Measurements from ENCODE around the gene NUPR1.

The NUPR1 gene

GRCh38 chr16:28572696-28573510, 34.1 kb upstream of the NUPR1 start:
- no peak overlapping the region for H2AFZ ChIP-seq (ENCODE audit: insufficient read depth, low read length, poor library complexity)

GRCh38 chr16:28569968-28570752, 31.4 kb upstream of the NUPR1 start:
- H3K9ac ChIP-seq (ENCODE audit: low read length) = peak overlapping the region; percentile 42
- no peak overlapping the region for H2AFZ ChIP-seq (ENCODE audit: insufficient read depth, low read length, poor library complexity)
- H2AK5ac ChIP-seq (ENCODE audit: low read length) = no peak overlapping the region
- no peak overlapping the region for H2BK120ac ChIP-seq (ENCODE audit: insufficient read depth, low read length, poor library complexity)
- peak overlapping the region; percentile 60 for H3K4me3 ChIP-seq (ENCODE audit: low read depth, low read length)
- no peak overlapping the region for H4K8ac ChIP-seq (ENCODE audit: low read depth, low read length)
- H3K36me3 ChIP-seq (ENCODE audit: control insufficient read depth in 1 of 2, insufficient read depth in 2 of 2, low read length in 2 of 2) = no peaks in the 10 kb centered on the region
- no peaks in the 10 kb centered on the region for H3K79me1 ChIP-seq (ENCODE audit: low read length)
- no peak overlapping the region for H3K18ac ChIP-seq (ENCODE audit: low read length)
- no peak overlapping the region for H4K91ac ChIP-seq (ENCODE audit: low read depth, low read length)
- H2BK12ac ChIP-seq (ENCODE audit: low read length) = no peak overlapping the region
- H3K27me3 ChIP-seq (ENCODE audit: insufficient read depth, low read length) = no peaks in the 10 kb centered on the region
- no peak overlapping the region for H3K14ac ChIP-seq (ENCODE audit: low read length)
- H3K4me2 ChIP-seq (ENCODE audit: low read length) = no peak overlapping the region
- no peak overlapping the region for H3K27ac ChIP-seq (ENCODE audit: low read depth, low read length)
- no peak overlapping the region for H3K23ac ChIP-seq (ENCODE audit: low read length)
- WGBS (ENCODE audit: extremely low coverage, insufficient coverage, insufficient read length) = no CpG with 5 or more reads among the region's 4 CpGs
- H4K12ac ChIP-seq (ENCODE audit: low read depth, low read length) = no peak overlapping the region
- H3K4ac ChIP-seq (ENCODE audit: low read depth, low read length) = no peak overlapping the region
- H3K9me3 ChIP-seq (ENCODE audit: insufficient read depth, low read depth, low read length) = peaks cover 3% of the 10 kb centered on the region
- no peak overlapping the region for H2BK5ac ChIP-seq (ENCODE audit: low read depth, low read length, poor library complexity)
- H3K4me1 ChIP-seq (ENCODE audit: control insufficient read depth in 1 of 2, insufficient read depth in 2 of 2, low read length in 2 of 2) = peaks cover 0 to 8% of the 10 kb centered on the region in 2 experiments
- no peaks in the 10 kb centered on the region for H3K79me2 ChIP-seq (ENCODE audit: control insufficient read depth, insufficient read depth, low read length, poor library complexity)
- DNase-seq = no peak

More at GRCh38 chr16:28572696-28573510, 34.1 kb upstream of the NUPR1 start:
- no peak overlapping the region for H3K18ac ChIP-seq (ENCODE audit: low read length)
- no peaks in the 10 kb centered on the region for H3K36me3 ChIP-seq (ENCODE audit: control insufficient read depth in 1 of 2, insufficient read depth in 2 of 2, low read length in 2 of 2)
- no peak overlapping the region for H3K27ac ChIP-seq (ENCODE audit: low read depth, low read length)
- no peaks in the 10 kb centered on the region for H3K79me1 ChIP-seq (ENCODE audit: low read length)
- no peak overlapping the region for H2BK5ac ChIP-seq (ENCODE audit: low read depth, low read length, poor library complexity)
- no peak overlapping the region for H4K91ac ChIP-seq (ENCODE audit: low read depth, low read length)
- H3K4ac ChIP-seq (ENCODE audit: low read depth, low read length) = no peak overlapping the region
- no peak overlapping the region for H3K4me2 ChIP-seq (ENCODE audit: low read length)
- peak overlapping the region; percentile 31 for H4K12ac ChIP-seq (ENCODE audit: low read depth, low read length)
- H3K14ac ChIP-seq (ENCODE audit: low read length) = no peak overlapping the region
- H3K4me3 ChIP-seq (ENCODE audit: low read depth, low read length) = no peak overlapping the region
- no peaks in the 10 kb centered on the region for H3K27me3 ChIP-seq (ENCODE audit: insufficient read depth, low read length)
- H3K9me3 ChIP-seq (ENCODE audit: insufficient read depth, low read depth, low read length) = peaks cover 3% of the 10 kb centered on the region
- no peak overlapping the region for H2BK120ac ChIP-seq (ENCODE audit: insufficient read depth, low read length, poor library complexity)
- H3K4me1 ChIP-seq (ENCODE audit: control insufficient read depth in 1 of 2, insufficient read depth in 2 of 2, low read length in 2 of 2) = peaks cover 0 to 8% of the 10 kb centered on the region in 2 experiments
- no peak overlapping the region for H3K23ac ChIP-seq (ENCODE audit: low read length)
- H2AK5ac ChIP-seq (ENCODE audit: low read length) = no peak overlapping the region
- no peaks in the 10 kb centered on the region for H3K79me2 ChIP-seq (ENCODE audit: control insufficient read depth, insufficient read depth, low read length, poor library complexity)
- H3K9ac ChIP-seq (ENCODE audit: low read length) = no peak overlapping the region
- WGBS (ENCODE audit: extremely low coverage, insufficient coverage, insufficient read length) = no CpG with 5 or more reads among the region's 15 CpGs
- no peak overlapping the region for H4K8ac ChIP-seq (ENCODE audit: low read depth, low read length)
- DNase-seq = no peak
- no peak overlapping the region for H2BK12ac ChIP-seq (ENCODE audit: low read length)

GRCh38 chr16:28569021-28569420, 30.2 kb upstream of the NUPR1 start:
- Histone ChIP-seq H2BK120ac (ENCODE audit: insufficient read depth, low read length, poor library complexity) (no peak overlapping the region), H4K8ac (ENCODE audit: low read depth, low read length) (no peak overlapping the region), H3K27ac (ENCODE audit: low read depth, low read length) (no peak overlapping the region), H3K9ac (ENCODE audit: low read length) (no peak overlapping the region), H3K79me2 (ENCODE audit: control insufficient read depth, insufficient read depth, low read length, poor library complexity) (no peaks in the 10 kb centered on the region), H4K91ac (ENCODE audit: low read depth, low read length) (no peak overlapping the region), H3K14ac (ENCODE audit: low read length) (no peak overlapping the region), H3K4me1 (ENCODE audit: control insufficient read depth in 1 of 2, insufficient read depth in 2 of 2, low read length in 2 of 2) (peaks cover 0 to 8% of the 10 kb centered on the region in 2 experiments), H3K18ac (ENCODE audit: low read length) (no peak overlapping the region), H2BK5ac (ENCODE audit: low read depth, low read length, poor library complexity) (no peak overlapping the region), H2AK5ac (ENCODE audit: low read length) (no peak overlapping the region), H3K4ac (ENCODE audit: low read depth, low read length) (no peak overlapping the region), H3K4me2 (ENCODE audit: low read length) (no peak overlapping the region), H3K4me3 (ENCODE audit: low read depth, low read length) (no peak overlapping the region), H2AFZ (ENCODE audit: insufficient read depth, low read length, poor library complexity) (no peak overlapping the region), H3K27me3 (ENCODE audit: insufficient read depth, low read length) (no peaks in the 10 kb centered on the region), H3K23ac (ENCODE audit: low read length) (no peak overlapping the region), H2BK12ac (ENCODE audit: low read length) (no peak overlapping the region), H3K79me1 (ENCODE audit: low read length) (no peaks in the 10 kb centered on the region), H4K12ac (ENCODE audit: low read depth, low read length) (no peak overlapping the region), H3K36me3 (ENCODE audit: control insufficient read depth in 1 of 2, insufficient read depth in 2 of 2, low read length in 2 of 2) (no peaks in the 10 kb centered on the region), H3K9me3 (ENCODE audit: insufficient read depth, low read depth, low read length) (peaks cover 3% of the 10 kb centered on the region)
- DNase-seq = no peak
- WGBS (ENCODE audit: extremely low coverage, insufficient coverage, insufficient read length) = no CpG with 5 or more reads among the region's 5 CpGs

- Histone ChIP-seq H3K27ac (ENCODE audit: low read depth, low read length) (no peak overlapping the region), H4K8ac (ENCODE audit: low read depth, low read length) (no peak overlapping the region), H3K18ac (ENCODE audit: low read length) (no peak overlapping the region), H2AK5ac (ENCODE audit: low read length) (no peak overlapping the region), H3K27me3 (ENCODE audit: insufficient read depth, low read length) (no peaks in the 10 kb centered on the region), H3K79me2 (ENCODE audit: control insufficient read depth, insufficient read depth, low read length, poor library complexity) (no peaks in the 10 kb centered on the region), H3K79me1 (ENCODE audit: low read length) (no peaks in the 10 kb centered on the region), H4K12ac (ENCODE audit: low read depth, low read length) (no peak overlapping the region), H4K91ac (ENCODE audit: low read depth, low read length) (no peak overlapping the region), H3K4me1 (ENCODE audit: control insufficient read depth in 1 of 2, insufficient read depth in 2 of 2, low read length in 2 of 2) (no peaks in the 10 kb centered on the region), H3K9me3 (ENCODE audit: insufficient read depth, low read depth, low read length) (peaks cover 3% of the 10 kb centered on the region), H3K4me2 (ENCODE audit: low read length) (no peak overlapping the region), H3K23ac (ENCODE audit: low read length) (no peak overlapping the region), H3K4ac (ENCODE audit: low read depth, low read length) (no peak overlapping the region), H3K9ac (ENCODE audit: low read length) (no peak overlapping the region), H2BK12ac (ENCODE audit: low read length) (no peak overlapping the region), H3K4me3 (ENCODE audit: low read depth, low read length) (no peak overlapping the region), H3K14ac (ENCODE audit: low read length) (no peak overlapping the region), H2AFZ (ENCODE audit: insufficient read depth, low read length, poor library complexity) (no peak overlapping the region), H2BK5ac (ENCODE audit: low read depth, low read length, poor library complexity) (no peak overlapping the region), H2BK120ac (ENCODE audit: insufficient read depth, low read length, poor library complexity) (no peak overlapping the region), H3K36me3 (ENCODE audit: control insufficient read depth in 1 of 2, insufficient read depth in 2 of 2, low read length in 2 of 2) (no peaks in the 10 kb centered on the region)
- DNase-seq = peak in 1 of 2 donors; percentile 29
- no CpG with 5 or more reads among the region's 2 CpGs for WGBS (ENCODE audit: extremely low coverage, insufficient coverage, insufficient read length)
Observed at GRCh38 chr16:28567292-28567691, 28.5 kb upstream of the NUPR1 start.

Data from trophoblast cell (in vitro differentiated cells and primary cell).